SK-N-SH treated with all-trans-retinoic acid at 6 μM for 48 hours (cell line): ENCODE results near the gene MALT1.

Source experiments
- ATAC-seq: fragments of 200-7000 bp; cut with Tn5 transposase; 3 replicates; pipeline ENCODE4 v1.9.1; 2020; ENCODE audit warnings: mild to moderate bottlenecking, moderate library complexity
- CREB5 ChIP-seq: fragments of 250-450 bp; sonication (Bioruptor Pico); IDR thresholded peaks from 2 replicates; pipeline ENCODE4 v1.5.1; 2020; ENCODE audit warnings: low read depth, mild to moderate bottlenecking, moderate library complexity
- CSRNP3 ChIP-seq: fragments of 250-450 bp; sonication (Bioruptor Pico); IDR thresholded peaks from 2 replicates; pipeline ENCODE4 v1.5.1; 2021; ENCODE audit warnings: mild to moderate bottlenecking, moderate library complexity
- ESRRG ChIP-seq: fragments of 250-450 bp; sonication (Bioruptor Pico); IDR thresholded peaks from 2 replicates; pipeline ENCODE4 v1.6.1; 2021; ENCODE audit warnings: mild to moderate bottlenecking
- GLIS3 ChIP-seq: fragments of 250-450 bp; sonication (Bioruptor Pico); IDR thresholded peaks from 2 replicates; pipeline ENCODE4 v1.5.0; 2020; ENCODE audit warnings: mild to moderate bottlenecking, moderate library complexity
- ISL1 ChIP-seq: fragments of 250-450 bp; sonication (Bioruptor Pico); IDR thresholded peaks from 2 replicates; pipeline ENCODE4 v2.1.2; 2022; ENCODE audit warnings: mild to moderate bottlenecking, moderate library complexity
- OSR1 ChIP-seq: fragments of 250-450 bp; sonication (Bioruptor Pico); IDR thresholded peaks from 2 replicates; pipeline ENCODE4 v1.8.0; 2022; ENCODE audit warnings: moderate library complexity, mild to moderate bottlenecking, inconsistent platforms
- POU6F1 ChIP-seq: fragments of 250-450 bp; sonication (Bioruptor Pico); IDR thresholded peaks from 2 replicates; pipeline ENCODE4 v1.8.0; 2021; ENCODE audit warnings: low read depth, mild to moderate bottlenecking, moderate library complexity, borderline replicate concordance
- TCF4 ChIP-seq: fragments of 250-450 bp; sonication (Bioruptor Pico); IDR thresholded peaks from 2 replicates; pipeline ENCODE4 v1.8.0; 2021; ENCODE audit warnings: mild to moderate bottlenecking, moderate library complexity, borderline replicate concordance
- TSHZ2 ChIP-seq: fragments of 250-450 bp; sonication (Bioruptor Pico); IDR thresholded peaks from 2 replicates; pipeline ENCODE4 v1.5.0; 2020; ENCODE audit warnings: mild to moderate bottlenecking, moderate library complexity
- ZC3H10 ChIP-seq: fragments of 250-450 bp; sonication (Bioruptor Pico); IDR thresholded peaks from 2 replicates; pipeline ENCODE4 v1.5.1; 2021; ENCODE audit warnings: mild to moderate bottlenecking, moderate library complexity
- ZFP3 ChIP-seq: fragments of 250-450 bp; sonication (Bioruptor Pico); IDR thresholded peaks from 2 replicates; pipeline ENCODE4 v1.5.0; 2020; ENCODE audit warnings: mild to moderate bottlenecking, moderate library complexity
- ZFP30 ChIP-seq: fragments of 450-650 bp; formaldehyde crosslinking; IDR thresholded peaks from 2 replicates; pipeline ENCODE4 v1.5.0; 2022; ENCODE audit warnings: mild to moderate bottlenecking, moderate library complexity
- ZNF8 ChIP-seq: fragments of 450-650 bp; formaldehyde crosslinking; IDR thresholded peaks from 2 replicates; pipeline ENCODE4 v1.5.0; 2020; ENCODE audit warnings: mild to moderate bottlenecking, moderate library complexity

The MALT1 gene

GRCh38 chr18:58728719-58729118 is 57.5 kb downstream of the MALT1 start (continued):
- TF ChIP-seq TSHZ2 (CRISPR knock-in tag) (no peak), TCF4 (CRISPR knock-in tag) (no peak), CREB5 (CRISPR knock-in tag) (no peak), ZC3H10 (CRISPR knock-in tag) (no peak), OSR1 (CRISPR knock-in tag) (no peak)

- TF ChIP-seq ZC3H10 (CRISPR knock-in tag) (no peak), ZFP3 (CRISPR knock-in tag) (no peak), TSHZ2 (CRISPR knock-in tag) (no peak), ZFP30 (CRISPR knock-in tag) (no peak), GLIS3 (CRISPR knock-in tag) (no peak)
These were observed 59.4 kb downstream of the MALT1 start for GRCh38 chr18:58730618-58731017.

GRCh38 chr18:58732471-58732870 is 61.2 kb downstream of the MALT1 start:
- TF ChIP-seq ZC3H10 (CRISPR knock-in tag) (no peak), ZNF8 (CRISPR knock-in tag) (no peak), OSR1 (CRISPR knock-in tag) (no peak), TSHZ2 (CRISPR knock-in tag) (no peak), CSRNP3 (CRISPR knock-in tag) (no peak), ESRRG (CRISPR knock-in tag) (no peak), GLIS3 (CRISPR knock-in tag) (no peak), TCF4 (CRISPR knock-in tag) (no peak), POU6F1 (CRISPR knock-in tag) (no peak), ISL1 (CRISPR knock-in tag) (no peak)
- TF ChIP-seq, all 23 proteins: peak for 0
- ATAC-seq, result no peak

More at GRCh38 chr18:58730618-58731017, 59.4 kb downstream of the MALT1 start:
- no peak for ATAC-seq
